HG02970 (cell line): ENCODE results near the gene TBC1D5.
"Not testable (repeated sequence)": the region's sequence is repeated elsewhere in the genome, so short reads cannot be mapped to it uniquely, and the experiment has no call there.

Experiments
- ATAC-seq: cut with Tn5 transposase; IDR thresholded peaks from one replicate; pipeline ENCODE4 v1.9.1; 2021; ENCODE audit warnings: mild to moderate bottlenecking, moderate library complexity, moderate number of reproducible peaks; ENCODE audit not compliant: unreplicated experiment, low FRiP score

Gene TBC1D5

DNA sequence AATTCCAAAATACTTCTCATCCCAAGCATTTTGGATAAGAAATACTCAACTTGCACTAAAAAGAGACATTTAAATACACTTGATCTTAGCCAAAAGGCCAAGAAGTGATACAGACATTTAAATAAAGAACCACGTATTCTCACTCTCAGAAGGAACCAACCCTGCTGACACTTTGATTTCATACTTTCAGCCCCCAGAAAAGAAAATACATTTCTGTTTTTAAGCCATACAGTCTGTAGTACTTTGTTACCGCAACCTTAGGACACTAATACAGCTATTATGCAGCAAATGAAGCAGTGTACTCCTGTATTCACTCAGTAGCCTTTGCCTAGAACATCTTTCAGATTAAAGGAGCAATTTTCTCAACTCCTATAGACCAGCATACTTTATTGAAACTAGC lies 86.7 kb downstream of the TBC1D5 start:
- ATAC-seq = no peak

DNA sequence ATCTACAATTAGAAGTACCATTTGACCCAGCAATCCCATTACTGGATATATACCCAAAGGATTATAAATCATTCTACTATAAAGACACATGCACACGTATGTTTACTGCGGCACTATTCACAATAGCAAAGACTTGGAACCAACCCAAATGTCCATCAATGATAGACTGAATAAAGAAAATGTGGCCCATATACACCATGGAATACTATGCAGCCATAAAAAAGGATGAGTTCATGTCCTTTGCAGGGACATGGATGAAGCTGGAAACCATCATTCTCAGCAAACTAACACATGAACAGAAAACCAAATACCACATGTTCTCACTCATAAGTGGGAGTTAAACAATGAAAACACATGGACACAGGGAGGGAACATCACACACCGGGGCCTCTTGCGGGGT lies 92.7 kb downstream of the TBC1D5 start:
- not testable (repeated sequence) for ATAC-seq

DNA sequence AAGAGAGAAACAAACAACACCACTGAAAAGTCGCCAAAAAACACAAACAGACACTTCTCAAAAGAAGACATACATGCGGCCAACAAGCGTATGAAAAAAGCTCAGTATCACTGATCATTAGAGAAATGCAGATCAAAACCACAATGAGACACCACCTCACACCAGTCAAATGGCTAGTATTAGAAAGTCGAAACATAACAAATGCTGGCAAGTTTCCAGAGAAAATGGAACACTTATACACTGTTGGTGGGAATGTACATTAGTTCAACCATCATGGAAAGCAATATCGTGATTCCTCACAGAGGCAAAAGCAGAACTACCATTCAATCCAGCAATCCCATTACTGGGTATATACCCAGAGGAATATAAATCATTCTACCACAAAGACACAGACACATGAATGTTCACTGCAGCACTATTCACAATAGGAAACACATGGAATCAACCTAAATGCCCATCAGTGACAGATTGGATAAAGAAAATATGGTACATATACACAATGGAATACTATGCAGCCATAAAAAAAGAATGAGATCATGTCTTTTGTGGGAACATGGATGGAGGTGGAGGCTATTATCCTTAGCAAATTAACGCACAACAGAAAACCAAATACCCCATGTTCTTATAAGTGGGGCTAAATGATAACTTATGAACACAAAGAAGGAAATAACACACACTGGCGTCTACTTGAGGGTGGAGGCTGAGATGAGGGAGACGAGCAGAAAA lies 93.6 kb downstream of the TBC1D5 start:
- not testable (repeated sequence) for ATAC-seq

DNA sequence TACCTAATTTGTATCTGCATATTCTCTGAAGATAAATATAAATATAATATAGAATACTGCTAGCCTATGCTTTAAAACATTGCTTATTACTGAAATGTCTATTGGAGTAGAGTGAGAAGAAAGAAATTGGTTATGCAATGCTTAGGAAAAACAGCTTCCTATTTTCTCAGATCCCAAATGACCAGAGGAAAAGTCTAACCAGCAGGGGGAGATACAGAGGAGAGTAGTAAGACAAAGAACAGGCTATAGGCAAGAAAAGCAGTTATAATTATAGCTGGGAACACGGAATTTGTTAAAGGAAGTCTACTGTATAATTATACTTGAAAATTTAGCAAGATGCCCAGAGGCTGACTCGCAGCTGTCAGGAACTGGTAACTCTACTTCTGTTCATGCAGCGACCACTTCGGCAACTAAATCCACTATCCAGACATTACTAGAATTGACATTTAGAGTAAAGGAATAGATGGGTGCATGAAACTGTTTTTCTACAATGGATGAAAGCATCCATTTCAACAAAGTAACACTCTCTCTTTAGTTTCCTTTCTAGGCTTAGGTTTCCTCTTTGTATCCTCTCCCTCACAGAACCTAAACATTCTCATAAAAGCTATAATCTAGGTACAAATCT lies 97.2 kb downstream of the TBC1D5 start:
- ATAC-seq = no peak

DNA sequence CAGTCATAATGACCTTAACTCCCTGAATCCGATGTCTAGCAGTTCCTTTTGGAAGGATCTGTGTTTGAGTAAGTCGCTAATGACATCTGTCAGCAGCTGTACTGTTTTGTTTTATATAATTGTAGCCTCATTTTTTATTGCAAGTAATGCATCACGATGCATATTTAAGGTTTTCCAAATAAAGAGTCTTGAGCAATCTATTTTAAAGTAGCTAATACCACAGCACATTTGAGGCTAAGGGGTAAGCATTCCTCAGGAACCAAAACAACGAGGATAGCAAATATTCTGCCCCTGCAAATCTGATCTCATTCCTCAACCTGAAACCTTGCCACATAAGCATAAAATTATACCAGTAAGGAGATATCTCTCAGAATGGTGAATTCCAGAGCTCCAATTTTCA lies 98.7 kb downstream of the TBC1D5 start:
- ATAC-seq = no peak

DNA sequence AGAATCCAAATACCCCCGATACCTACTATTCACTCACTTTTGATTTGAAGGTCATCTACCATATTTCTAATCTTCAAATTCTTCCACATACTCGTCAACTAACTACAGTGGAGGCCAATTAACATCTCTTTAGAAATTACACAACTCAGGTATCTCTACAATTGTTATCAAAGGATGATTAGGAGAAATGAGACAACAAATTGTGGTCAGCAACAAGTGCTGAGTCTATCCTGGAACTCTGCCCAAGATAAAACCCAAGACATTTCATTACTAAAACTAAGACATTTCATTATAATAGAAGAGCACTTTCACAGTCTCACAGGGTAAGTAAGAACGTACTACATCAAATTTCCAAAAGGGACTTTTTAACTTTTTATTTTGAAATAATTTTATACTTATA lies 100.0 kb downstream of the TBC1D5 start:
- ATAC-seq = no peak

DNA sequence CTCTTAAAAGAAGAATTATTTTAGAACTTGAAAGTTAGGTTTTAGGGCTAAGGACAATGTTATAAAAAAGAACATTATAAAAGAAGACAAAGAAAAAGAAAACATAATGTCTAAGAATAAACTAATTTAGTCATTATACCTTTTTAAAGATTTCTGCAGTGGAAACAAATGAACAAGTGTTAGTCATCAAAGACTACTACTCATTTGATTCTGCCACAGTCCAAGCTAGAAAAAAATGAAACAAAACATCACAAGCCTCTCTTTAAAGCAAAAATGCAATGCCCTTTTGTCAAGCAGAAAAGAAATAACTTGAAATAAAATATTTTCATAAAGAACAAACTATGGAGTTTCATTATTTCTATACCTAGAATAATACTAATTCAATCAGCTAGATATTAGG lies 102.0 kb downstream of the TBC1D5 start:
- ATAC-seq = no peak

DNA sequence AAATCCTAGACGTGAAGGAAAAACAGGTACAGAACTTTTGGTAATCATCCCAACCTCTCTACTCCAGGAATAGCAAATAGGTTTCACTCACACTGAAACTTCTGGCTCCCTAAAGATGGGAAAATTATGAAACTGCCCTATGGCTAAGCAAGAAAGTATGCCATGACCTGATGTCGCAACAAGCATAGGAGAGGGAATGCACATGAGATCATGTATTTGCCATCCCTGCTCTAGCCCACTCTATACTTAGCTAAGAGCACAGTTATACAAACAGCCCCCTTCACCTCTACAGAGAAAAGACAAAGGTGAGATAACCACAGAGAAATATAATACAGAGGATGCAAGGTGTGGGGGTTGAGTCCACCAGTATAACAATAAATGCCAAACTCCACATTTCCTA lies 102.7 kb downstream of the TBC1D5 start:
- ATAC-seq = no peak

DNA sequence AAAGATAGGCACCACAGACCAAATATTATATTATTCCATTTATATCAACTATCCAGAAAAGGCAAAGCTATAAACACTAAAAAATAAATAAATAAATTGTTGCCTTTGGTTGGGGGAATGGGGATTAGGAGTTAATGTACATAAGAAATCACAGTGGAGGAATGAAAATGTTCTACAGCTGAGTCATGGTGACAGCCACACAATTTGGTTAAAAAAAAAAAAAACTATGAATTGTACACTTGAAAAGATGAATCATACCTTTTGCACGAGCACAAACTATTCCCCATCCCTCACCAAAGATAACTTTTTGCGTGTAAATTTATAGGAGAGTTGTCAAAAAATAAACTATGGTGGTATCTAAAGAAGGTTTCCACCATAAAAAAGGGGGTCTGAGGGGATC lies 103.2 kb downstream of the TBC1D5 start:
- no peak for ATAC-seq

DNA sequence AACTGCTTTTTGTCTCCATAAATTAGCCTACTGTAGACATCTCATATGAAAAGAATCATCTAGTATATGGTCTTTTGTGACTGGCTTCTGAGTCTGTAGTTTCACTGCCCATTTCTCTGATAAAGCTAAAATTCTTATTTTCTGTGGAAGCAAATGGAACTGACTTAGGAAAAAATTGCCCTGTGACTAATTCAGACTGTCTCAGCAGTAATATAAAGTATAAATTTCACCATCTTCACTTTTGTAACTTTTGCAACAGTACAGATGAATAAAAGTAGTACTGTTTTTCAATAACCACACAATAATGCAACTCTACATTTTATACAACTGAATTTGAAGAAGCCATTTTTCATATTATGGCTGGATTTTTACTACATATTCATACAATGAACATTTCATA lies 104.1 kb downstream of the TBC1D5 start:
- no peak for ATAC-seq

DNA sequence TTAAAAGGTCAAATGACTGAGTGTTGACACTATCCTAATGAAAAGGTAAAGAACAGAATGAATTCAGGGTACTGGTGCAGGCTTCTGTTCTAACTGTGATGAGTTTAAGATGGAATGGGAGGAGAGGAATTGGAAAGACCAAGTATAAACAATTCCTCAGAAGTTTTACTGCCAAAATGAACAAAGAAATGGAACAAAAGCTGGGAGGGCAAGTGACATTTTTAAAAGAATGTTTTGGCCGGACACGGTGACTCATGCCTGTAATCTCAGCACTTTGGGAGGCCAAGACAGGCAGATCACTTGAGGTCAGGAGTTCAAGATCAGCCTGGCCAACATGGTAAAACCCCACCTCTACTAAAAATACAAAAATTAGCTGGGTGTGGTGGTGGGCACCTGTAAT lies 106.8 kb downstream of the TBC1D5 start:
- not testable (repeated sequence) for ATAC-seq

DNA sequence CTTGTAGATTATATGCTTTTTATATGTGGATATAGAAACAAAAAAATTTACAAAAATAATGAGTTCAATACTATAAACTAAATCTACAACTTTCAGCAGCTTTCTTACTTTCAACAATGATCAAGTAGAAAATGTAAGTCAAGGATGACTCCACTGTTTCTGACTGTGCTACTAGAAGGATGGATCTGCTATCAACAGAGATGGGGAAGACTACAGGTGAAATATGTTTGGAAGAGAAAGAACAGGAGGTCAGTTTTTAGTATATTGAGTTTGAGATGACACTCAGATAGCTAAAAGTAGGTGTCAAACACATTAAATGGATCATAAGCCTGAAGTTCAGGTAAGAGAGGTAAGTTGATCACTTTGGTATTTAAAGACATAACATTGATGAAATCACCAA lies 107.5 kb downstream of the TBC1D5 start:
- ATAC-seq = no peak

DNA sequence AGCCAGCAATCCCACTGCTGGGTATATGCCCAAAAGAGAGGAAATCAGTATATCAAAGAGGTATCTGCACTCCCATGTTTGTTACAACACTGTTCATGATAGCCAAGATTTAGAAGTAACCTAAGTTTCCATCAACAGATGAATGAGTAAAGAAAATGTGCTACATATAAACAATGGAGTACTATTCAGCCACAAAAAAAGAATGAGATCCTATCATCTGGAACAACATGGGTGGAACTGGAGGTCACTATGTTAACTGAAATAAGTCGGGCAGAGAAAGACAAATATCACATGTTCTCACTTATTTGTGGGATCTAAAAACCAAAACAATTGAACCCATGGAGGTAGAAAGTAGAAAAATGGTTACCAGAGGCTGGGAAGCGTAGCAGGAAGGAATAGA lies 108.2 kb downstream of the TBC1D5 start:
- no peak for ATAC-seq

DNA sequence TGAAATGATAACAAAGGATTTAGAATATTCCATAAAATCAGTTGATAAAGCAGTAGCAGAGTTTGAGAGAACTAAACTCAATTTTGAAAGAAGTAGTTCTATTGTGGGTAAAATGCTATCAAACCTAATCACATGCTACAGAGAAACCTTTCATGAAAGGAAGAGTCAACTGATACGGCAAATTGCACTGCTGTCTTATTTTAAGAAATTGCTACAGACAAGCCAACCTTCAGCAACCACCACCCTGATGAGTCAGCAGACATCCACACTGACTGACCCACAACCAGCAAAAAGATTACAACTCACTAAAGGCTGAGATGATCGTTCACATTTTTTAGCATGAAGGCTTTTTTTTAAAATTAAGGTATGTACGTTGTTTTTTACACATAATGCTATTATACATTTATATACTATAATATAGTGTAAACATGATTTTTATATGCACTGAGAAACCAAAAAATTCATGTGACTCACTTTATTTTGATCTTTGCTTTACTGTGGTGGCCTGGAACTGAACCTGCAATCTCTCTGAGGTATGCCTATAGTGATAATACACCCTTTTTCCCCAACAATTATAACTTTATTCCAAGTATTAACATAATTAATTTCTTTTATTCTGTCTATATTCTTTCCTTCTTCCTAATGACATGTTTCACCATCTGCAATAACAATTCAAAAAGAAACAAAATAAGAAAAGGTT lies 109.9 kb downstream of the TBC1D5 start:
- no peak for ATAC-seq

DNA sequence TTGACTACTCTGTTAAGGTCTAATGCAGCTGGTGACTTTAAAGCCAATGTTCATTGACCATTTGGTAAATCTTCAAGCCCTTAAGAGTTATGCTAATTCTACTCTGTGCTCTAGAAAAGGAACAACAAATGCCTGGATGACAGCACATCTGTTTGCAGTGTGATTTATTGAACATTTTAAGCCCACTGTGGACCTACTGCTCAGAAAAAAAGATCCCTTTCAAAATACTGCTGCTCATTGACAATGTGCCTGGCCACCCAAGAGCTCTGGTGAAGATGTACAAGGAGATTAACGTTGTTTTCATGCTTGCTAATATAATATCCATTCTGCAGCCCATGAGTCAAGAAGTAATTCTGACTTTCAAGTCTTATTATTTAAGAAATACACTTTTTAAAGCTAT lies 110.8 kb downstream of the TBC1D5 start:
- ATAC-seq = no peak

DNA sequence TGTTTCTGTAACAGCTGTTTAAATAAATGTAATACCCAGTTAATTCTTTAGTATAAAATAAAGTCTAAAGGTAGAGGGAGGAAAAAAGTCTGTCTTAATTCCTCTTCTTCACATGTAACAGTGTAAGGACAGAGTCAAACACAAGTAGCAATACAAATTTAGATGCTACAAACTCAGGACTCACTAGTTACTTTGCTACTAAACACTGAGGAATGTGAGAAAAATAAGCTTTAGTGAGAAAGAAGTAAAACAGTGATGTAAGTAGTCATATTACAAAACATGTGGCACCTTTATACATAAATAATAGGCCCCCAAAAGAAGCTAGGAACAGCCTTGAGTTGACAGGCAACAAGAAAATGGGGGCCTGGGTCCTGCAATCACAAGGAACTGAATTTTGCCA lies 113.0 kb downstream of the TBC1D5 start:
- ATAC-seq = no peak

DNA sequence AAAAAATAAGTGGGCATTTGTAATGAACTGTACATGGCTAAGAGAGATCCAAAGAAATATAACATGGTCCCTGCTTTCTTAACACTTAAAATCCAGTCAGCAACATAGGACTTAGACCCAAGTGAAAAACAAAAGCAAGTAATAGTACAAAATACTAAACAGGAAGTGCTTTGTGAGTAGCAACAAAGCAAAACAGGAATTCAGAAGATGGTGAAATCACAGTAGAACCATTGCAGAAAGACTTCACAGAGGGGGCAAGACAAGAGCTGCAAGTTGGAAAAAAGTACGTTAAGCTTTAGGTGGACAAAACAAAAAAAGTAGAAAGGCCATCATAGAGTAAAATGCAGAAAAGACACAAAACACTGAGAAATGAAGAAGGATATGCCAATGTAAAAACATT lies 116.0 kb downstream of the TBC1D5 start:
- no peak for ATAC-seq

DNA sequence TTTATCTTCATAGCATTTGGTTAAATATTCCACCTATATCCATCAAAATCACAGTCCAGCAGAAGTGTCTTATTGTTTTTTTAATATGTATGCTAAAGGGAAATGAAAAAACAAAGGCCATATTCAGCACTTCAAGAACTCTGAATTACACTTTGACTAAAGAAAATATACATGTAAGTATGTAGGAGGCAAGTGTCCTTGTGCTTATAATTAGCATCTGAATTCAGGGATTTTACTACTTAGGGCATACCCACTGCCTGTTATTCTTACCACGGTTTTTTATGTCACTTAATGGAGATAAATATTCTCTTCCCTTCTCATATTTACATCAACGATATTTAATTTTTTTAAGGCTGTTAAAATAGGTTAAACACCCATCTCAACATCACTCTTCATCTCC lies 117.3 kb downstream of the TBC1D5 start:
- no peak for ATAC-seq

DNA sequence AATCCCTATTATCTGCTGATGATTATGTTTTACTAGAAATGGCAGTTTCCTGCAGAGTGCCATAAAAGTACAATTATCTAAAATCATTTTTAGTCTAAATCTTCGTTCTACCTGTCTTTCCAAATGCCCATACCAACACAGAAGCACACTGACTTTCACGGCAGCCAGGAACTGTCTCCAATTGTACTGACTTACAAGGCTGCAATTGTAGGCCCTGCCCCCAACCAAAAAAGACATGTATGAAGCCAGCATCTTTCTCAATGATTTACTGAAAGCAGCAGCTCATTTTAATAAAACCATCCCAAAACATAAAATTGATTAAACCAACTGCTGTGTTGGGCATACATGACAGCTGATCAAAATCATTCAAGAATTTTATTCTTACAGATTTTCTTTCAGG lies 119.0 kb downstream of the TBC1D5 start:
- no peak for ATAC-seq

DNA sequence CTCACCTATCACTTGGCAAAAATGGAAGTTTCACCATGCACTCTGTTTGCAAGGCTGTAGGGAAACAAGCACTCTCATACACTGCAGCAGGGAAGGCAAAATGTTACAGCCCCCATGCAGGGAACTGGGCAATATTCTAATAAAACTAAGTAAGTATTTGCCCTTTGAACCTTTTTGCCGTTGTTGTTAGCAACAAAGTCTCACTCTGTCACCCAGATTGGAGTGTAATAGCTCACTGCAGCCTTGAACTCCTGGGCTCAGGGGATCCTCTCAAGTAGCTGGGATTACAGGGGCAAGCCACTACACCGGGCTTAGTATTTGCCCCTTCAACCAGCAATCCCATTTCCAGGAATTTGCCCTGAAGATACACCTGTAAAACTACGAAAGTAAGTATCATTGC lies 122.5 kb downstream of the TBC1D5 start:
- no peak for ATAC-seq

DNA sequence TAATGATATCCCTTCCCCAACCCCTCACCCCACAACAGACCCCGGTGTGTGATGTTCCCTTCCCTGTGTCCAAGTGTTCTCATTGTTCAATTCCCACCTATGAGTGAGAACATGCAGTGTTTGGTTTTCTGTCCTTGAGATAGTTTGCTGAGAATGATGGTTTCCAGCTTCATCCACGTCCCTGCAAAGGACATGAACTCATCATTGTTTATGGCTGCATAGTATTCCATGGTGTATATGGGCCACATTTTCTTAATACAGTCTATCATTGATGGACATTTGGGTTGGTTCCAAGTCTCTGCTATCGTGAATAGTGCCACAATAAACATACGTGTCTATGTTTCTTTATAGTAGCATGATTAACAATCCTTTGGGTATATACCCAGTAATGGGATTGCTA lies 129.4 kb downstream of the TBC1D5 start:
- ATAC-seq = not testable (repeated sequence)

DNA sequence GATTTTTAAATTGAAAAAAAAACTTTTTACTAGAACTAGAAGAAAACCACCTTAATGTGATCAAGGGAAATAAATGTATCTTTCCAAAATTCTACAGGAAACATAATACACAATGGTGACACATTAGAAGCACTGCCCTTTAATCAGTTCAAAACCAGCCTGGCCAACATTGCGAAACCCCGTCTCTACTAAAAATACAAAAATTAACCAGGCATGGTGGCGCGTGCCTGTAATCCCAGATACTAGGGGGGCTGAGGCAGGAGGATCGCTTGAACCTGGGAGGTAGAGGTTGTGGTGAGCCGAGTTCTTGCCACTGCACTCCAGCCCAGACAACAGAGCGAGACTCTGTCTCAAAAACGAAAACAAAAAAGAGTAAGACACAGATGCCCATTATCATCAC lies 134.5 kb downstream of the TBC1D5 start:
- no peak for ATAC-seq
